GM21447 (cell line): Measurements from ENCODE around the gene CDCP1.
"Not testable (repeated sequence)": the region's sequence is repeated elsewhere in the genome, so short reads cannot be mapped to it uniquely, and the experiment has no call there.

Source experiments
- ATAC-seq: cut with Tn5 transposase; IDR thresholded peaks from one replicate; pipeline ENCODE4 v1.9.1; 2021; ENCODE audit not compliant: unreplicated experiment

Gene CDCP1

DNA sequence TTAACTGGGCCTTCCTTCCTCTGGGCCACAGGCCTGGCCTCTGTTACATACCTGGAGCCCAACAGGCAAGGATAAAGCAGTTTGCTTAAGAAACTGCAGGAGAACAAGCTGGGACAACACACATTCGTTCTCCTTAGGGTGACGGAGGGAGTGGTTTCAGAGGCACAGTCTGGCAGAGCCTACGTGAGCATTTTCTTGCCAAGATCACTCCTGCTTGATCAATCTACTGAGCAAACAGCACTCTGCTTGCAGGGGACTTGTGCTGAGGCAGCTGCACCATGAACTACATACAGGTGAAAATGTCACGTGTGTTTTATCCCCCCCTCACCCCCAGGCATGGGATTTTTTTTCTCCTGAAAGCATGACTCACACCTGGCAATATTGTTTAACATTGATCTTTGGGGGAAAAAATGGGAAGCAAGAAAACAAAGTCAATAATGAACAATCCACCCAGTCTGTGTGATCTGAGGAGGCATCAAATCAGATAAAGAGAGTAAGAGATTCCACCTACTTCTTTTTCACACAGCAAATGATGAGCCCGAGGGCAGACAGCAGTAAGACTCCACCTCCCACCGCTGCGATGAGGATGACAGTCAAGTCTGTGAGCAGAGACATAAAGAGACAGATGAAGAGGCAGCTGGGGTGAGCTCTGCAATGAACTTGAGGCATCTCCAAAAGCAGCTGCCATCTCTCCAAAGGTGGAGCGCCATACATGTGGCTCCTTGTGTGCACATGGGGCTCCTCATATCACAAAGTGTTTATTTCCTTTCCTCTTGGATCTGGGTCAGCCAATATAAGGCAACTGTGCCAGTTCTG, 57.4 kb downstream of the CDCP1 start:
- ATAC-seq: no peak

DNA sequence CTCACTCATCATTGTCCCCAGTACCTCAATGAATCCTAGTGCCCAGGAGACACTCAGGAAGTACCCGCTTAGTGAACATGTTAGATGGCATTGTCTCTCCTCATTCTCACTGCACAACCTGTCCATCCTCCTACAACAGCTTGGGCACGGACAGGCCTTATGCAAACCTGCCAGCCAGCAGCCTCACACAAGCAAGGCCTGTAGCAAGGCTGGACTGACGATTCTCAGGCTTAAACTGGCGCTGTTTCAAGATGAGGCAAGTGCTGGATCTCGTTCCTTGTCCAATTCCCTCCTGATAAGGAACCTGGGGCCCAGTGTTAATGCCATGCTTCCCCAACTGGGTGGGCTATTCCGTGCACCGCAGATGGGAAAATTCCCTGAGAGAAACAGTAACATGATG, 59.0 kb downstream of the CDCP1 start:
- no peak for ATAC-seq

DNA sequence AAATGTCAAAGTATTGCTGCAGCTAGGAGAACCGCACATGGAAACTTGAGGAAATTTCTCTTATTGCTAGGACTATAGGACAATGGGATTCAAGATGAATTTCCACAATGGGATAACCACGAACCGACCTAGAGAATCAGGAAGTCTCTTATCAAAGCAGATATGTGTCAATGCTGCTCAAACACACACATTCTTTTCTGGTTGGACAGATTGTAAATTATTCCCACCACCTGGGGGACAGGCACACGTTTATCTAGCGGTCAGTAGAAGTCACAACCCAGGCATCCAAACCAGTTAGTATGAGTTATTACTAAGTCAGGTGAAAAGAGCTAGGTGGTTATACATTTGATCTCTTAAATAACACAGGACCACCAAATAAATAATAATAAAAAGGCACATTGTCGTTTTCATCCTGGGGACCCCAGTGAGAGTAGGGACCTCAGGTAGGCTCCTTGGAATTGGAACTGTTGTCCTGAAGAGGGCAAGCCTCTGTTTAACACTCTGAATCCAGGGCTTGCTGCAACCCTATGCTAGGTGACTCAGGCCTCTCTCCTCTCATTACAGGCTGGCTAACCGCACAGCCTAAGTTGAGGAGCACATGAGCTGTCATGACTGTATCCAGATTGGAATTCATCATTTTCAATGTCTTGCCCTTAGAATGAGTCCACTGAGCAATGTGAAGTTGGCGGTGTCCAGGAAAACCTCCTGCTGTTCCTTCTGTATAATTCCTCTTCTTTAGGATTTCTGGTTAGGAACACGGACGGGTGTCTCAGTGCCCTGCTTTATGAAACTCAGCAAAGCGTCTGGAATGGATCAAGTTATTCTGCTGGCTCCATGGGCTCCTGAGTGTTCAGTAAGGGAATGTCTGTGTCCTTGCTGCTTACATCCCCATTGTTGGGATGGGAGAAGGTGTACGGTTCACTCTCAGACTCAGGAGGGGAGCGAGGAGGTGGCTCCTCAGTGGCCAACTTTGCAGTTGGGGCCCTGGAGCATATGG, 61.1 kb downstream of the CDCP1 start:
- no peak for ATAC-seq

DNA sequence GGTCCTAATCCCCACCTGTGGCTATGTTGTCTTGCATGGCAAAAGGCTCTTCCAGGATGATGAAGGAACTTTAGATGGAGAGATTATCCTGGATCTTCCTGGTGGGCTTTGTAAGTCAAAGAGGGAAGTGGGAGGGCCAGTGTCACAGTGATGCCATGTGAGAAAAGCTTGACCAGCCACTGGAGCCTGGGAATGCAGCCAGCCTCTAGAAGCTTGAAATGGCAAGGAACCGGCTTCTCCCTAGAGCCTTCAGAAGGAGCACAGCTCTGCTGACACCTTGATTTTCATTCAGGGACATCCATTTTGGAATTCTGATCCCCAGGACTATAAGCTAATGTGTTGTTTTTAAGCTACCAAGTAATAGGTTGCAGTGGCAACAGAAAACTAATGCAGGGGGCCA, 61.8 kb downstream of the CDCP1 start:
- ATAC-seq: no peak

DNA sequence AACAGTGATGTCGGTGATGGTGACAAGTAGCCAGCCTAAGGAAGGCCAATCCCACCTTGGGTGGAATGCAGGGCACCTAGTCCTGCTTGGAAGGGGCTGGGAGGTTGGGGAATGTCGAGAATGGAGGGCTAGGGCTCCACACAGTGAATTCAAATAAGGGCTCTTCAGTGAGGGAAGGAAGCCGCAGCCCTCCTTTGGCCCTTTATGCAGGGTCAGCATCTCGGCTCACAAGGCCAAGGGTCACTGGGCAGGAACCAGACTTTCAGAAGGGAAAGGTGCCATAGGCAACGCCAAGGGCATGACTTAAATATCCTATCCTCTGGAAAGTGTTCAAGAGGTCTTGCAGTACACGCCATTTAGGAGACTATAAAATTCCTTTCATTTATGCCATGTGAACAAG, 63.2 kb downstream of the CDCP1 start:
- no peak for ATAC-seq

DNA sequence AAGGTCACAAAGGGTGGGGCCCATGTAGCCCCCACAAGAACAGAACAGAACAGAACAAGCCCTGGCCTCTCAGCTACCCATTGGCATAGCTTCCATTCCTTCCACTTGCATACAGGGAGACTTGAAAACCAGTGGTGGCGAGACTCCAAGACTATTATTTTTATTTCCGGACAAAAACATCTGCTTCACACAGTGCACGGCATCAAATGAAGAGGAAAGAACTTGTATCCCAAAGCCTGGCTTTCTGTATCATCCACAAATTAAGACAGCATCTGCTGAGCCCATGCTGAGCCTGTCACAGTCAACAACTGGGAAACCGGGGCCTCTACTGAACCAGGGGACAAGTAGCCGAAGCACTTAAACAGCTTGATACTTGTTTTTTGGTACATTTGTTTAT, 64.0 kb downstream of the CDCP1 start:
- ATAC-seq: no peak

DNA sequence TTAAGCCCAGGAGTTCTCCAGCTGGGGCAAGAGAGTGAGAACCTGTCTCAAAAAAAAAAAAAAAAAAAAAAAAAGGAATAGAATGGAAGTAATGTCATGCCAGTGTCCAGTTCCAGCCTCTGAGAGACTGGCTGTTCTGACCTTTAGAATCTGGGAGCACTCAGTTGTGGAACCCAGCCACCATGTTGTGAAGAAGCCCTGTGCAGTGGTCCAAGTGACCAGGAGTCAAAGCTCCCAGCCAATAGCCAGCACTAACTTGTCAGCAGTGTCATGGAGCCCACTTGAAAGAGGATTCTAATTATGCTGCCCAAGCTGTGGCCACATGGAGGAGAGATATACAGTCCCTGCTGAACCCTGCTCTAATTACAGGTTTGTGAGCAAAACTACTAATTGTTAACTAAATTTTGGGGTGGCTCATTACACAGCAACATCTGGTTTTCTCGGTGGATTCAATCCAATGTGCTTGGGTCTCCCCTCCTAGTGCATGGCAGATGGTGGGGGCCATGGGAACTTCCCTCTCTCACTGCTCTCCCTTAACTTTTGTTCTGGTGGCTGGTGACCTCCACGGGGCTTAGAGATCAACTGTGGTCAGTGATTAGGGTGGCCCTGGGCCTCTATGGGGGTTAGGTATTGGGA, 64.6 kb downstream of the CDCP1 start:
- ATAC-seq: no peak

DNA sequence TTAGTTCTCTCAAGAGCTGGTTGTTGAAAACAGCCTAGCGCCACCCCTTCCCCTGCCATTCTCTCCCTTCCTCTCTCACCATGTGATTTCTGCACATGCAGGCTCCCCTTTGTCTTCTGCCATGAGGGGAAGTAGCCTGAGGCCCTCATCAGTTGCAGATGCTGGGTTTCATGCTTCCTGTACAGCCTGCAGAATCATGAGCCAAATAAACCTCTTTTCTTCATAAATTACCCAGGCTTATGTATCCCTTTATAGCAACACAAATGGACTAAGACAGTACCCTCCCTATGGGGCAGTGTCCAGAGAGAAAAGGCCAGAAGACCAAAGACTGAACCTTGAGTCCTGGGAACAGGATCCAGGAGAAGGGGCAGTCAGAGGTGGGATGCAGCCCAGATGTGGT, 65.4 kb downstream of the CDCP1 start:
- ATAC-seq: no peak

DNA sequence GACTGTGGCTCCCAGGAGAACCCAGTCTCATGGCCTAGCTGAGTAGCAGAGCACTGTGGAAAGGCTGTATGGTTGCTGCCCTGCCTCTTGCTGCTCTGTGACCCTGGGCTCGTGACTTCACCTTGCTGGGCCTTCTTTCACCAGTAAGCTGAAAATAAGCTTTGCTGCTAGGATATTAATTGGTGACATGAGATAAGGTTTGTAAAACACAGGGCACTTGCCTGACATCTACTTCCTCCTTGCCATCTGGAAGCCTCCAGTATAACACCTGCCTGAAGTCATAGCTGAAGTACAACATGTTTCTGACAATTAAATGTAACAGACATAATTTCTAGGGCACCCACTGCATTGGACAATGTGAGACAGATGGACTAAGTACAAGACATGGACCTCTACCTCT, 66.5 kb downstream of the CDCP1 start:
- ATAC-seq: no peak

DNA sequence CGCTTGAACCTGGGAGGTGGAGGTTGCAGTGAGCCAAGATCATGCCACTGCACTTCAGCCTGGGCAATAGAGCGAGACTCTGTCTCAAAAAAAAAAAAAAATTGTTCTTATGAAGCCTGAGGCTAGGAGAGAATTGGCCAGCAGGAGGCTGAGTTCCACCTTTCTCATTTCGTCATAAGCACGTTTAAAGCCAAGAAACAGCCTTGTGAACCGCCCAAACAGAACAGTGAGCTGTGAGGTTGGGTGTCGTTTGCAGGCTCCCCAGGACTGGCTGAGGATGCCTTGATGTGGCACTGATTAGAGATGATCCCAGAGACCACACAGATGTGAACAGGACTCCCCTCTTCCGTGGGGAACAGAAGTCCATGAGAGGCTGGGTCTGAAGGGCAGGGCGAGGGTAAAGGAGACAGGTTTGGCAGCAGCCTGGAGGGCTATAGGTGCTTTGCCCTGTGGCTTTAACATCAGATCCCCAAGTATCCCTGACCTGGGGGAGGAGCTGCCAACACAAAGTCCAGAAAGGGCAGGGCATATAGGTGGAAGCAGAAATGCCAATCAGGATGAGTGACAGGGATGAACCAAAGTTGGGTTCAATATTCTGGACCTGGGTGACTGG, 67.2 kb downstream of the CDCP1 start:
- ATAC-seq: no peak

DNA sequence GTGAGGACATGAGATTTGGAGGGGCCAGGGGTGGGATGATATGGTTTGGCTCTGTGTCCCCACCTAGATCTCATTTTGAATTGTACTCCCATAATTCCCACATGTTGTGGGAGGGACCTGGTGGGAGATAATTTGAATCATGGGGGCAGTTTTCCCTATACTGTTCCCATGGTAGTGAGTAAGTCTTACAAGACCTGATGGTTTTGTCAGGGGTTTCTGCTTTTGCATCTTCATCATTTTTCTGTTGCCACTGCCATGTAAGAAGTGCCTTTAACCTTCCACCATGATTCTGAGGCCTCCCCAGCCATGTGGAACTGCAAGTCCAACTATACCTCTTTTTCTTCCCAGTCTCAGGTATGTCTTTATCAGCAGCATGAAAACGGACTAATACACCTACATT, 67.9 kb downstream of the CDCP1 start:
- ATAC-seq: not testable (repeated sequence)

DNA sequence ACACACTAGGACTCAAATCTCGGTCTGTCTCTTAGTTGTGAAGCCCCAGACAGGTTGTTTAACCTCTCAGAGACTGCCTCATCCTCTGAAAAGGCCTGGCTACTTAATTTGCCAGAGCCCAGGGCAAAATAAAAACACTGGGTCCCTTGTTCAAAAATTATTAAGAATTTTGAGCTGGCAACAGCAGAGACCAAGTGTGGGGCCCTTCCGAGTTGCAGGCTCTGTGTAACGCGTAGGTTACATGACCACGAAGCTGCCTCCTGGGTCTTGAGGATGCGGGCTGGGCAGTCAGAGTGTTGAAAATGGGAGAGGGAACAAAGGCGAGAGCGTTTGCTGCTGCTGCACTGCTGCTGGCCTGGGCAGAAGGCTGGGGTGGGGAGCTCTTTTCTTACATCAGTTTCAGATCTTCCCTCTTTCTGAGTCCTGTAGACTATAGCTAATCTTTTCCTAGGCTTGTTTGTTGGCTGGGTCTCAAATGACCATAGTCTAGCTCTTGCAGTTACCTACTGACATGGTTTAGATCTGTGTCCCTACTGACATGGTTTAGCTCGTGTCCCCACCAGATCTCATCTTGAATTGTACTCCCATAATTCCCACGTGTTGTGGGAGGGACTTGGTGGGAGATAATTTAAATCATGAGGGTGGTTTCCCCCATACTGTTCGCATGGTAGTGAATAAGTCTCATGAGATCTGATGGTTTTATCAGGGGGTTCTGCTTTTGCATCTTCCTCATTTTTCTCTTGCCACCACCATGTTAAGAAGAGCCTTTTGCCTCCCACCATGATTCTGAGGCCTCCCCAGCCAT, 70.2 kb downstream of the CDCP1 start:
- ATAC-seq: no peak

DNA sequence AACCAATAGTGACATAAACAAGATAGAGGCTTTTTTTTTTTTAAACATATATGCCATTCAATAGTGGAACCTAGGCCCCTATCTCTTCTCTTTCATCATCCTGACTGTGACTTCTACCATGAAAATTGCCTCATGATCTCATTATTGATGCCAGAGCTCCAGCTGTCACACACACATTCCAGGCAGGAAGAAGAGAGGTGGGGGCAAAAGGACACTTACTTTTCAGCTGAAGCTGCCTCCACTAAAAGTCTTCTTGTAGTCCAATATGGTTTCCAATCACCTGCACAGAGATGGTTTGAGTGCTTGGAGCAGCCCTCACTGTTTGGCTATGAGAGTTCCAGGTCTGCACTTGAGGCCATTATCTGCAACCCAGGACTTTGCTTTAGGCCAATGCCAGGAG, 75.1 kb downstream of the CDCP1 start:
- ATAC-seq: no peak

DNA sequence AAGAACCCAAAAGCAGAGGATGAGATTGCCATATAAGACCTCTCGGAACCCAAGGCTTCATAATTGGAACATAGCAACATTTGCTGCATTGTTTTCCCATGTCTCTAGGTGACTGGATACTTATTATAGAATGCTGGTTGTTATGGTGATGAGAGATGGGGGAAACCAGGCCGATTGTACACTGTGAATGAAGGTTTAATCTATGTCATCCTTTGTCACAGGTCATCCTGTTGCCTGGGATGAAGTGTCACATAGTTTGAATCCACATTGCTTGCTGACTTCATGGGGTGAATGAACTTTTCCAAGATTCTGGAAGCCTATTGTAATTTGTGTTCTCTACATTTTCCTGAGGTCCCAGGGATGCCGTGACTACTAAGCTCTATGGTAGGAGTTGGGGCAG, 78.2 kb downstream of the CDCP1 start:
- ATAC-seq: no peak

DNA sequence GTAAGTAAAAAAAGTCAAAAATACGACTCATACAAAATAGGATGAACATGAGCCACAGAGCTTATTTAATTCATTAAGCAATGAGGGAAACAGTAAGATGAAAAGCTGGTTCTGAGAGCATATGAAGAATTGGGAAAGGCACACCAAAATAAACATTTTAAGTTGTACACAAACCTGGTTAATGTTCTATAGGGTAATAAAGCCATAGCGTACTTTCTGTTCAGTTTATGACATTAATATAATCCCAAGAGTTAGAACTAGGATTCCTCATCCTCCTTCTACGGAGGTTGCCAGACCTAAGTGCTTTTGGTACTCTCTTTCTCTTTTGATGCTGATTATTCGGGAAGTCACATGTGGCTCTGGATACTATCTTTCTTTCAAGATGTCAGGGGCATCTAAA, 78.7 kb downstream of the CDCP1 start:
- ATAC-seq: no peak

DNA sequence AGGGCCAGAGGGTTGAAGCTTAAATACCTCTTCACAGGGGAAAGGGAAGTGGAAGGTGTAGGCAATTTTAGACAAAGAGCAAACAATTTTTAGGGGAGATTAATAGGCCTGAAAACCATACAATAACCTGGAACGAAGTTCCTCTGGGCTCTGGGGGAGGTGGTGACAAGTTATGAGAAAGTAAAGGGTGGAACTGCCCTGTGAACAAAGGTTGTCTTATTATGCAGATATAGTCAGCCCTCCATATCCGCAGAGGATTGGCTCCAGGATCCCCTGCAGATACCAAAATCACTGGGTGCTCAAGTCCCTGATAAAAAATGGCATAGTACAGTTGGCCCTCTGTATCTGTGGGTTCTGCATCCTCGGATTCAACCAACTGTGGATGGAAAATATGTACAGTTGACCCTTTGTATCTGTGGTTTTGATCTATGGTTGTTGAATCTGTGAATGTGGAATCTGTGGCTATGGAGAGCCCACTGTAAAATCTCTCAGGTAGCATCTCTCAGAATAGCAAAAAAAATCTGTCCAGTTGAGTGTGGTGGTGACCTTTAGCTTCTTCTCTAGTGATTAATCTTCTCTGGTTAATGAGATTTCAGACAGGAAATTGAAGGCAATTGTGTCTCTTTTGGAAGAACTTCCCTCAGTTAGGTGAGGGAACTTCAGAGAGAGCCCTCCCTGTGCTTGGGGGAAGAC, 79.9 kb downstream of the CDCP1 start:
- no peak for ATAC-seq

DNA sequence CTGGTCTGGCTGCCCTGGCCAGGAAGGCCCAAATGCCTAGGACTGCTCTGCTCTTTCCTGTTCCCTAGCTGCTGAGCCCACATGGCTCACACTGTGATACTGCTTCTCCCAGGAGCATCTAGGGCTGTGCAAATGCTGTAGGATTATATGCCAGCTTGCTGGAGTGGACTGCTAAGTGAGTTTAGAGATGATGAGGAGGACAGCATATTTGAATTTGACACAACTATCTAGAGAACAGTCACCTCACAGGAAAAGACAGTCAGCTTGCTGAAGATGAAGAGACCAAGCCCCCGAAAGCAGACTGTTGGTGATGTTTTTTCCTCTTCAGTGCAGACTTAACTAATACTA, 80.8 kb downstream of the CDCP1 start:
- no peak for ATAC-seq

DNA sequence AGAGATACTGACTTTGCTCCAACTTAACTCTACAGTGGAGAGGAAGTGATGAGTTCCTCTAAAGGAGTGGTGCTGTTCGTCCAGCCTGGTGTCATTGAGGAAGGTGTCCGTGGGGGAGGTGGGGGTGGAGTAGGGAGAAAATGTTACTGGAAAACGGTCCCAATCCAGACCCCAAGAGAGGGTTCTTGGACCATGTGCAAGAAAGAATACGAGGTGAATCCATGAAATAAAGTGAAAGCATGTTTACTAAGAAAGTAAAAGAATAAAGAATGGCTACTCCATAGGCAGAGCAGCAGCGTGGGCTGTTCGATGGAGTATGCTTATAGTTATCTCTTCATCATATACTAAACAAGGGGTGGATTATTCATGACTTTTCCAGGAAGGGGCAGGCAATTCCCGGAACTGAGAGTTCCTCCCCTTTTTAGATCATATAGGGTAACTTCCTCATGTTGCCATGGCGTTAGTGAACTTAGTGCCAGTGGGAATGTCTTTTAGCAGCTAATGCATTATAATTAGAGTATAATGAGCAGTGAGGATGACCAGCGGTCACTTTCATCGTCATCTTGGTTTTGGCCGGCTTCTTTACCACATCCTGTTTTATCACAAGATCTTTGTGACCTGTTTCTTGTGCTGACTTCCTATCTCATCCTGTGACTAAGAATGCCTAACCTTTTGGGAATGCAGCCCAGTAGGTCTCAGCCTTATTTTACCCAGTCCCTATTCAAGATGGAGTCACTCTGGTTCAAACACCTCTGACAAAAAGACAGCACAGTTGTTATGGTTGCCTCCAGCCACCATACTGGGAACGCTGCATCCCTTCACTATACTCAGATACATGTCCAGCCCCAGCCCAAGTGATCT, 81.4 kb downstream of the CDCP1 start:
- no peak for ATAC-seq

DNA sequence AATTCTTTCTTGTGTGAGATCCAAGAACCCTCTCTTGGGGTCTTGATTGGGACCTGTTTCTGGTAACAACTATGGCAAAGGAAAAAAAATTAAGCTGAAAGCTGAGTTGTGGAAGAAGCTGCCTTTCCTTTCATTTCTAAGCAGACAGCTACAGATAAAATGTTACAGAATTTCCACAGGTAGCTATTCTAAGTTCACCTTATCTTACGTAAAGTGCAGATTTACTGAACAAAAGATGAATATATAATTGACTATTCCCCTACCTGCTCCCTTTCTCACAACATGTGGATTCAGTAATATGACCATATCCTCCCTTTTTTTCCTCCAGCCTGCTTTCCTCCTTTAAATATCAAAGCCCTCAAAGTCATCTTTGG, 83.5 kb downstream of the CDCP1 start:
- ATAC-seq: no peak
